PC-9 (cell line): ENCODE data around the gene RNF44.

ENCODE experiments used
- EZH2 ChIP-seq: fragments of 200-600 bp; sonication (generic); IDR thresholded peaks from 2 replicates; pipeline ENCODE4 v1.8.0; 2017; ENCODE audit warnings: antibody characterized with exemption, low read depth
- TF ChIP-seq, protein P1 (sequence below): fragments of 200-600 bp; sonication (generic); conservative IDR thresholded peaks from 2 replicates; pipeline ENCODE4 v1.6.1; 2017; ENCODE audit warnings: mixed run types, antibody characterized with exemption, mild to moderate bottlenecking, moderate library complexity

DNA sequence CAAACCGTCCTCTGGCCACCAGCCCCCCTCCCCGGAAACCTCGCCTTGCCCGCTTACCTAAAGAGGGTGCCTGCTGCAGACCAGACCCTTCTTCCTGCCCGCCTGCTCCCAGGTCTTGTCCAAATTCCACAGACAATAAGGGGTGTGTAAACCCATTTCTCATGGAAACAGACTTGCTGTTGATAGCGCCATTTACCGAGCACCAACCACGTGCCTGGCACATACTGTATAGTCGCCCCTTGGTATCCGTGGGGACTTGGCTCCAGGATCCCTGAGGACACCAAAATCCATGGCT is 37.0 kb upstream of the RNF44 start:
- TF ChIP-seq, protein P1, sequence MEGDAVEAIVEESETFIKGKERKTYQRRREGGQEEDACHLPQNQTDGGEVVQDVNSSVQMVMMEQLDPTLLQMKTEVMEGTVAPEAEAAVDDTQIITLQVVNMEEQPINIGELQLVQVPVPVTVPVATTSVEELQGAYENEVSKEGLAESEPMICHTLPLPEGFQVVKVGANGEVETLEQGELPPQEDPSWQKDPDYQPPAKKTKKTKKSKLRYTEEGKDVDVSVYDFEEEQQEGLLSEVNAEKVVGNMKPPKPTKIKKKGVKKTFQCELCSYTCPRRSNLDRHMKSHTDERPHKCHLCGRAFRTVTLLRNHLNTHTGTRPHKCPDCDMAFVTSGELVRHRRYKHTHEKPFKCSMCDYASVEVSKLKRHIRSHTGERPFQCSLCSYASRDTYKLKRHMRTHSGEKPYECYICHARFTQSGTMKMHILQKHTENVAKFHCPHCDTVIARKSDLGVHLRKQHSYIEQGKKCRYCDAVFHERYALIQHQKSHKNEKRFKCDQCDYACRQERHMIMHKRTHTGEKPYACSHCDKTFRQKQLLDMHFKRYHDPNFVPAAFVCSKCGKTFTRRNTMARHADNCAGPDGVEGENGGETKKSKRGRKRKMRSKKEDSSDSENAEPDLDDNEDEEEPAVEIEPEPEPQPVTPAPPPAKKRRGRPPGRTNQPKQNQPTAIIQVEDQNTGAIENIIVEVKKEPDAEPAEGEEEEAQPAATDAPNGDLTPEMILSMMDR: peak; percentile 28
- TF ChIP-seq EZH2: no peak
